ENCODE measurements around the gene TTC6.

TTC6 gene

DNA sequence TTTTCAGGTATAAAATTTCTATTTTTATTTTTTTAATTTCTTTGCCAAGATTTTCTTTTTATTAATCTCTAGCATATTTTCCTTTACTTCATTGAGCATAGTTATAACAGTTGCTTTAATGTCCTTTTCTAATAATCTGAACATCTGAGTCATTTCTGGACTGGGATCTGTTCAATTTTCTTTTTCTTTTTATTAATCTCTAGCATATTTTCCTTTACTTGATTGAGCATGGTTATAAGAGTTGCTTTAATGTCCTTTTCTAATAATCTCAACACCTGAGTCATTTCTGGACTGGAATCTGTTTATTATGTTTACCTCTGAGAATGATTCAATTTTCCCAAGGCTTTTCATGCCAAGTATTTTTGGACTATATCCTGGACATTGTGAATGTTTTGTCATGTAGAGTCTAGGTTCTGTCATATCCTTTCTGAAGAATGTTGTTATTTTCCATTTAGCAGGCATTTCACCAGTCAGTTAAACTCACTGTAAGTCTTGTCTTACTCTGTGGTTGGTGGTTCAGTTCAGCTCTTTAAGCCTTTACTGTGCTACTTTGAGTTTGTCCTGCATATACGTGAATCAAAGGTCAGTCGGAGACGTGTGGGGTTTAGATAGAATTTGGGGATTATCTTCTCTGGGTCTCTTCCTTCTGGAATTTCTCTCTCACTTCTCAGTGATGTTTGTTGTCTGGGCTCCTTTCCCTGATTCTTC is 20.3 kb downstream of the TTC6 start:
- no peak for DNase-seq
- in situ Hi-C loops (cut with MboI; ENCODE audit: low pct_unique_long_range_greater_than_20kb, low sequenced_read_pairs): no loop called here

DNA sequence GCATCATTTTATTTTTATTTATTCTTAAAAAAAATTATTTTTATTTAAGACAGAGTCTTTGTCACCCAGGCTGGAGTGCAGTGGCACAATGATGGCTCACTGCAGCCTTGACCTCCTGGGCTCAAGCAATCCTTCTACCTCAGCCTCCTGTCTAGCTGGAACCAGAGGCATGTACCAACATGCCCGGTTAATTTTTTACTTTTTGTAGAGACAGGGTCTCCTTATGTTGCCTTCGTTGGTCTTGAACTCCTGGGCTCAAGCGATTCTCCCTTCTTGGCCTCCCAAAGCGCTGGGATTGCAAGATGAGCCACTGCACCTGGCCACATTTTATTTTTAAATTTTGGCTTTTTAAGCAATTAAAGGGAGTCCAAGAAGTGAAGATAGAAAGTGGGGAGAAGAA is 21.4 kb downstream of the TTC6 start:
- in situ Hi-C loops (cut with MboI; ENCODE audit: low pct_unique_long_range_greater_than_20kb, low sequenced_read_pairs): no loop called here
- no peak for DNase-seq

DNA sequence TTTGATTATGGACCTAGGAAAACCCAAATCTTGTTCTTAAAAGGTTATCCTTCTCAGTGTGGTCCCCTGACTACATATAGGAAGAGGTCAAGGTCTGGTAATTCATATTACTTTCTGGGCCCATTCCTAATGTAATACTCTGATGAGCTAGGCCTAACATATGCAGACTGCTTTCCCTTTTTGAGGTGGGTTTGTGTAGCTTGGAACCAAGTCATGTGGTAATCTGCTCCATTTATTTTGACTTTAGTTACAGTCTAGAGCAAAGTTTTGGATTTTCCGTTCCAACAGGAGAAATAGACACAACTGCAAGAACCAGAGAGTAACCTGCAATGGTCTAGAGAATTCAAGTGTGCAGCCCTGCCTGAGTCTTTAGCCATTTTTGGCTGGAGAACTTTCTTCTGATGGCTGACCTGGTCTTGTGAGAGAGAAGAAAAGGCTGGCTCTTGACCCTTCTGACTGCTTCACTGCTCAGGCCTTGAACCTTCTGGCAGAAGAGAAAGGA is 22.5 kb downstream of the TTC6 start:
- DNase-seq: no peak
- in situ Hi-C loops (cut with MboI; ENCODE audit: low pct_unique_long_range_greater_than_20kb, low sequenced_read_pairs): no loop called here

DNA sequence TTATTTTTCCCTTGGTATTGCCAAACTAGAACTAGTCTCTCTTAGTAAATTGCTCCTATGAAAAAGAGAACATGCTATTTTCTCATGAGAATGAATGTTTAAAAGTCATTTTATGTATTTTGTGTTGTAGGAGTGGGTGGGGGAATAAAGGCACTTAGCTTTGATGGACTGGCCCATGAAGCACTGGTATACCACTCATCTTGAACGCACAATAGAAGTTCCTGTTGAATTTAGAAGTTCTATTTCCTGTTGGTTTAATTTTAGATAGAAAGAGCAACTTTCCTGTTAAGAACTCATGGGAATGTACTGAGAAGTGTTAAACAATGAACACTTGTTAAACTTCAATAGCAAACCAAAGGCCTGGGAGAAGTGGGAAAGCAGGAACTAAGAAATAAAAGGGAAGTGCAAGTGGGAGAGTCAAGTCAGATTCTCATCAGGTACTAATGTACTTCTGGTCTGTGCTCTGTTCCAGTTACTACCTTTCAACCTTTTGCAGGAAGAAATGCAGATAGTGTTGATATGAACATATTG is 23.1 kb downstream of the TTC6 start:
- in situ Hi-C loops (cut with MboI; ENCODE audit: low pct_unique_long_range_greater_than_20kb, low sequenced_read_pairs): no loop called here
- no peak for DNase-seq

DNA sequence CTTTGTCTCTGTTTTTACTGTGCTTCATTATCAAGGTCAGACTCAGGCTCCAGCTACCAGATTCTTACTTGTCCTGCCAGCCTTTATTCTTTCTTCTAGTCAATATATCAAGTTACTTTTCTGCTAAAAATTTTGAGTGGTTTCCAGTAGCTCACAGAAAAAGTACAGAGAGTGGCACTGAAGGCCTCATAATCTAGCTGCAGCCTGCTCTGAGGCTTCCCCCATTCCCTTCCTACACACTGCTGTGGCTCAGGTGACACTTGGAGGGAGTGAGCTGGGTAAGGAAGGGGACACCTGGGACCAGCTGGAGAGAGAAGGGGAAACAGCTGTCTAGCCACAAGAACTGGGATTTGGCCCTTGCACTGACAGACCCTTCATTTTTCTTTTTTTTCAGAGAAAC is 25.4 kb downstream of the TTC6 start:
- in situ Hi-C loops (cut with MboI; ENCODE audit: low pct_unique_long_range_greater_than_20kb, low sequenced_read_pairs): no loop called here
- no peak for DNase-seq

DNA sequence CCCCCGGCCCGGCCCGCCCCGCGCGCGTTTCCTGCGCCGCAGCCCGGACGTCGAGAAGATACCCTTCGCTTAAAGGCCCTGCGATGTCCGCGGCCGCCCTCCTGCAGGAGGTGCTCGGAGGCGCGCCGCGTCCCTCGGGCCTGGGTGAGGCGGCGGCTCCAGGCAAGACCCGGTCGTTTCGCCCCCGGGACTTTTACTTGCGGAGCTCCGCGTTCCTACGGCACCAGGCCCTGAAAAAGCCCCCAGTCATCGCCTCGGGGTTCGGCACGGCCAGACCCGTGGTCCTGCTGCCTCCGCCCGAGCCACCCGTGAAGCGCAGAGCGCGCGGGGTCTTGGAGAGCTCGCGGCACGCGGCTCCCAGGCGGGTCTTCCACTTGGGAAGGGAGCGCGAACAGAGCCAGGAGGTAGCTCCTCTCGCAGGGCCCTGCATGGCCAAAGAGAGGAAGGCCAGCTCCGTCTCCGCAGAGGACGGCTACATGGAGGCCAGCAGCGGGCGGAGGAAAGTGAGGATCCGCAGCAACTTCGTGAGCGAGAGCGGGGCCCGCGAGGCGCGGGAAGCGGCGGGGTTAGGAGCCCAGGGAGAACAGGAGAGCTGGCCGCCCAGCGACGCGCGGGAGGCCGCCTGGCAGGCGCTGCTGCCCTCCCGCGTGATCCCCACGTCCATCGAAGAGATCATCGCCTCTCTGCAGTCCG is 26.9 kb downstream of the TTC6 start:
- in situ Hi-C loops (cut with MboI; ENCODE audit: low pct_unique_long_range_greater_than_20kb, low sequenced_read_pairs): no loop called here

DNA sequence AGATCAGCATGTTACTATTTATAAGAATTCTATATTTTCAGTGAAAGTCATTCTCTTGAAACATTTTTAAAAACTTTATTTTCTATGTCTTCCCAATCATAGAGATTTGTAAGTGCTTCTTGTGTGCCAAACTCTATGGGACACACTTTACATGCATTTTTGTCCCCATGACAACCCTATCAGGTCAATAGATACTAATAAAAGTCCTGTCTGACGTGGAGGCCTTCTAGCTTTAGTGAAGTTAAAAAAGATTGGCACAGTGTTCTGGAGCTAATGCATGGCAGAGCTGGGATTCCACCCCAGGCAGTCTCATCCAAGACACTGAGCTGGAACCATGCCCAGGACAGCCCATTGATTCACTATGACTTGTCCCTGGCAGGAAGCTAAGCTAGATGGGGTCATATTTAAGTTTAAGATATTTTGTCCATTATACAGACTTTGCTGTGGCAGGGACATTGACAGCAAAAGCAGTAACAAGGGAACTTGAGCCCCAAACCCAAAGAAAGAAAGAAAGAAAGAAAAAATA is 28.1 kb downstream of the TTC6 start:
- in situ Hi-C loops (cut with MboI; ENCODE audit: low pct_unique_long_range_greater_than_20kb, low sequenced_read_pairs): no loop called here
- DNase-seq: no peak

More for the DNA sequence above, 26.9 kb downstream of the TTC6 start:
- no peak for DNase-seq

DNA sequence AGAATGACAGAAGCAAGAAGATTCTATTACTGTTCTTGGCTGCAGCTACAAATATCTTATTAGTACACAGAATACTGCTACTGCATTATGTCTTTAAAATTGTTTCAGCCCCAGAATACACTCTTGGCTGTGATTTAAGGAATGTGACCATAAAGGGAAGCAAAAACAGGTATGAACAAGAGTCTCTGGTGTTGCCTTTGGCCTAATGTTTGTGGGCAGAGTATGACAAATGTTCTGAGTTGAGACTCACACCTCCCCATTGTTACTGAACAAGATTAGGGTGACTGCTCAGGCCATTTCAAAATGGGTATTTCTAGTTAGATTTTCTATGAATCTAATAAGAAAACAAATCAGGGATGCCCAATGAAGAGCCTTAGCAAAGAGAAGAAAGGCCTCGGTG is 28.5 kb downstream of the TTC6 start:
- in situ Hi-C loops (cut with MboI; ENCODE audit: low pct_unique_long_range_greater_than_20kb, low sequenced_read_pairs): no loop called here
- no peak for DNase-seq

DNA sequence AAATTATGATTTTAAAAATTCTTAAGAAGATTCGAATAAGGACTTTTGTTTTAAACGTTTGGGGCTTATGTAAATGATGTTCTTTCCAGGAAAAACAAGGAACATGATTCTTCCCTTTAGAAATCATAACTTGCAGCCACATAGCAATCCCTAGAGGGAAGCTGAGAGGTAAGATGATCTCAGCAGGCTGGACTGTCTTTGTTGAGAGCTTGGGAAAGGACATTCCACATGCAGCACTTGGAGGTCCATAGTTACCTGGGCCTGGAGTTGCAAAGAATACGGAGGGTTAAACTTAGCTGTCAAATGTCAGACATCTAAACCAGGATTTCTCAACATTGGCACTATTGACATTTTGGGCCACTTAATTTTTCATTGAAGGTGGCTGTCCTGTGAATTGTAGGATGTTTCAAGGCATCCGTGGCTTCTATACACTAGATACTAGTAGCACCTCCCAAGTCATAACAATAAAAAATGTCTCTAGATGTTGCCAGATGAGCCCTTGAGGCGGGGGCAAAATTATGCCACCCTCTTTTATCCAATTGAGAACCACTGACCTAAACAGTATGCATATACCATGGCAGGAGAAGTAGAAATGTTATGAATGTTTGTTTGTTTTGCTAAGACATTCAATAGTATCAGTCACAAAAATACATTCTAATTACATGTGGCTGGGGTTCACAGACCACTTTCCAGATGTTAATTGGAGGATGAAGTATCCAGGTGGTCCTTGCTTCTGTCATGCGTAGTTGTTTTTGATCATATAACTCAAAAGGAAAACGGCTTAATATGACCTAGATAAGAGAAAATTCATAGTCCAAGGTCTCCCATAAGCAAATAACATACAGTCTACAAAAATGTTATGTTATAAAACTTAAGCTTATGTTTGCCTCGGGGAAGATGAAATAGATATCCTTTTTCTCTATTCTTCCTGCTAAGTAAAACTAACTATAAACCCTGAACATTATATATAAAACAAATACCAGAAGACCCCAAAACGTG is 30.5 kb downstream of the TTC6 start:
- no peak for DNase-seq
- in situ Hi-C loops (cut with MboI; ENCODE audit: low pct_unique_long_range_greater_than_20kb, low sequenced_read_pairs): no loop called here

DNA sequence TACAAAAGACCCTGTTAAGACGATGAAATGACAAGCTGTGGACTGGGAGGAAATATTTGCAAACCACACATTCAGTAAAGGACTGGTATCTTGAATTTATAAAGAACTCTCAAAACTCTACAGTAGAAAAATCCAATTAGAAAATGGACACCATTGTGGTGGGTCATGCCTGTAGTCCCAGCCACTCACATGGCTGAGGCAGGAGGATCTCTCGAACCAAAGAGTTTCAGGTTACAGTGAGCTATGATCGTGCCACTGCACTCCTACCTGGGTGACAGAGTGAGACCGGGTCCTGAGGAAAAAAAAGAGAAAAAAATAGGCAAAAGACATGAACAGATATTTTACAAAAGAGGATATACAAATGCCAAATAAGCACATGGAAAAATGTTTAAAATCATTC is 41.9 kb downstream of the TTC6 start:
- in situ Hi-C loops (cut with MboI; ENCODE audit: low pct_unique_long_range_greater_than_20kb, low sequenced_read_pairs): no loop called here
- no peak for DNase-seq

DNA sequence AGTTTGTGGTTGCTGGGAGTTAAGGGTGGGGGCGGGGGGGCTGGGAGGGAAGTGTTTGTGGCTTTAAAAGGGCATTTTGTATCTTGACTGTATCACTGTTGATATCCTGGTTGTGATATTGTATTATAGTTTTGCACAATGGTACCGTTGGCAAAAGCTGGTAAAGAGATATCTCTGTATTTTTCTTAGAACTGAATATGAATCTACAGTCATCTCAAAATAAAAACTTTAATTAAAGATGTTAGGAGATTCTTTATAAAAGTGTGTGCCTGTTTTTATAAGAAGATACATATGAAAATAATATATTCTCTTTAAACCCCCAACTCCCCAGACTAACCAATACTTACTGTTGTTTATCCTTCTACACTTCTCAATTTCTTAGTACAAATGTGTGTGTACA is 43.2 kb downstream of the TTC6 start:
- in situ Hi-C loops (cut with MboI; ENCODE audit: low pct_unique_long_range_greater_than_20kb, low sequenced_read_pairs): no loop called here

DNA sequence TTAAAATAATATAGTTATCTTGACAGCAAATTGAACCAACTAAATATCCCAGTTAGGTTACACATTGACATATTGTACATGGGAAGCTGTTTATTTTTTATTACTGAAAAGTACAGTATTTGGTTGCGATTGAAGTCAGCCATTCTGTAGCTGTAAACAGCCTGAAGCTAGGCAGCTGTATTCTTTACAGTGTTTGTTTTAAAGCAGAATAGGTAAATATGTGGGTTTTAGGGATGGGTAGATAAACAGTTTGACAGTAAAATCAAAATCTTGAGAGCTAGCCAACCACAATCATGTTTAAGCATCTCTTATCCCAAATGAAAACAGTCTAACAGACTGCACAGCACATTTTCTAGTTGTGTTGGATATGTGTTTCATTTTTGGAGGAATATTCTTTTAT is 45.7 kb downstream of the TTC6 start:
- in situ Hi-C loops (cut with MboI; ENCODE audit: low pct_unique_long_range_greater_than_20kb, low sequenced_read_pairs): no loop called here
- DNase-seq: no peak

More for the DNA sequence above, 43.2 kb downstream of the TTC6 start:
- DNase-seq: no peak

DNA sequence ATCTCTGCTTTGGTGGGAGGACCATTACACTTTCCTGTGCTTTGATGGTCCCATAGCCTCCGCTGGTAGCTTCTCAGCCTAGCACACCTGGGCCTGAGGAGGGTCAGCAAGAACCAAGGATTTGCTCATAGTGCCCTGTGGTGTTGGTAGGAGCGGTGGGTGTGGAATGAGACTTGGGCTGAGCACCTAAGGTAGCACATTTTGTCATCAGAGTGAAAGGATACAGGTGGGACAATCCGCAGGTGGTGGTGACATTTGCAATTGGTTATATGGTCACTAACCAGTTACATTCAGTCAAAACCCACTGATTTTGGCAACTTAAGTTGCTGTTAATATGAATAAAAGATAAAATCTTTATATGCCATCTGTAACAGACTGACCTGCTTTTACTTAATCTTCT is 46.7 kb downstream of the TTC6 start:
- in situ Hi-C loops (cut with MboI; ENCODE audit: low pct_unique_long_range_greater_than_20kb, low sequenced_read_pairs): no loop called here
- no peak for DNase-seq

DNA sequence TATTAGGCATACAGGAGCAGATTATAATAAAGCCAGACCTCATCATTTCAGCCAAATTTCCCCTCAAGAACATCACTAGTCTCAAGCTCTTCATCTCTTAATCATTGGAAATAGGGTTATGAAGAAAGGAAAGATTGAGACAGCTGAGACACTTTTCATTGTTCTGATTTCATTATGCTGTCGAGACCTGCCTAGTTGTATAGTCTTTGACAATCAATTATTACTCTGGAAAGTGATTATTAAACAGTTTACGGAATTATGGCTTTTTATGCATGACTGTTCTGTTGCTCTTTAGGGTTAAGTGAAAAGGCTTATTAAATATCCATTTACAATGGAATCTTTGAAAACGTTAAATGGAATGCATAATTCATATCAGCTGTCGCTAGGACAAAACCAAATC is 48.3 kb downstream of the TTC6 start:
- in situ Hi-C loops (cut with MboI; ENCODE audit: low pct_unique_long_range_greater_than_20kb, low sequenced_read_pairs): no loop called here
- no peak for DNase-seq
